HG03460 (cell line): Measurements from ENCODE around the gene FMN1.

Experiments used
- ATAC-seq: cut with Tn5 transposase; IDR thresholded peaks from one replicate; pipeline ENCODE4 v1.9.1; 2021; ENCODE audit not compliant: unreplicated experiment

FMN1 gene

GRCh38 chr15:32716216-32716914 lies 478.1 kb downstream of the FMN1 start:
- ATAC-seq: no peak
